WI38 (cell line): ENCODE data around the gene LDB1.

Experiments used
- H3K4me3 ChIP-seq: 2 replicates; pipeline ENCODE4 v1.5.1; 2011; ENCODE audit warnings: low read depth, mild to moderate bottlenecking, control low read depth, low read length
- CTCF ChIP-seq: IDR thresholded peaks from 2 replicates; pipeline ENCODE4 v1.5.1; 2012; ENCODE audit warnings: low read depth, mild to moderate bottlenecking, control low read depth, low read length

The LDB1 gene

GRCh38 chr10:102121739-102122372, 1.7 kb upstream of the LDB1 start:
- peak; percentile 21; the same call in 1 of the 2 replicates for TF ChIP-seq CTCF
- H3K4me3 ChIP-seq = peak overlapping the region; percentile 85

GRCh38 chr10:102120991-102121738, 997 bp upstream of the LDB1 start:
- peak overlapping the region; percentile 85 for H3K4me3 ChIP-seq
- no peak for TF ChIP-seq CTCF

- no peak for TF ChIP-seq CTCF
Measured at GRCh38 chr10:102119417-102120141, 589 bp downstream of the LDB1 start.

GRCh38 chr10:102118867-102119266, 1.3 kb downstream of the LDB1 start:
- TF ChIP-seq CTCF = no peak
- peak overlapping the region; percentile 85 for H3K4me3 ChIP-seq

More at GRCh38 chr10:102119417-102120141, 589 bp downstream of the LDB1 start:
- peak overlapping the region; percentile 85 for H3K4me3 ChIP-seq

GRCh38 chr10:102117391-102118159, 2.6 kb downstream of the LDB1 start:
- H3K4me3 ChIP-seq = peak overlapping the region; percentile 85

GRCh38 chr10:102116656-102117055, 3.5 kb downstream of the LDB1 start:
- H3K4me3 ChIP-seq = peak overlapping the region; percentile 85; the same call in 1 of the 2 replicates
- no peak for TF ChIP-seq CTCF

More at GRCh38 chr10:102117391-102118159, 2.6 kb downstream of the LDB1 start:
- TF ChIP-seq CTCF = 0 out of 2 replicates have a peak, but pooled peaks have one; percentile 18
